ENCODE results near the gene BMP8A.
"Not testable (repeated sequence)": the region's sequence is repeated elsewhere in the genome, so short reads cannot be mapped to it uniquely, and the experiment has no call there.

BMP8A gene, protein sequence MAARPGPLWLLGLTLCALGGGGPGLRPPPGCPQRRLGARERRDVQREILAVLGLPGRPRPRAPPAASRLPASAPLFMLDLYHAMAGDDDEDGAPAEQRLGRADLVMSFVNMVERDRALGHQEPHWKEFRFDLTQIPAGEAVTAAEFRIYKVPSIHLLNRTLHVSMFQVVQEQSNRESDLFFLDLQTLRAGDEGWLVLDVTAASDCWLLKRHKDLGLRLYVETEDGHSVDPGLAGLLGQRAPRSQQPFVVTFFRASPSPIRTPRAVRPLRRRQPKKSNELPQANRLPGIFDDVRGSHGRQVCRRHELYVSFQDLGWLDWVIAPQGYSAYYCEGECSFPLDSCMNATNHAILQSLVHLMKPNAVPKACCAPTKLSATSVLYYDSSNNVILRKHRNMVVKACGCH

GRCh38 chr1:39491146-39491921, at the start of gene BMP8A:
Gene BMP8A, plus strand, starts transcription at chr1:39491636. Its CDS starts 356 bp downstream, at chr1:39491992.
- TF ChIP-seq, protein P1, sequence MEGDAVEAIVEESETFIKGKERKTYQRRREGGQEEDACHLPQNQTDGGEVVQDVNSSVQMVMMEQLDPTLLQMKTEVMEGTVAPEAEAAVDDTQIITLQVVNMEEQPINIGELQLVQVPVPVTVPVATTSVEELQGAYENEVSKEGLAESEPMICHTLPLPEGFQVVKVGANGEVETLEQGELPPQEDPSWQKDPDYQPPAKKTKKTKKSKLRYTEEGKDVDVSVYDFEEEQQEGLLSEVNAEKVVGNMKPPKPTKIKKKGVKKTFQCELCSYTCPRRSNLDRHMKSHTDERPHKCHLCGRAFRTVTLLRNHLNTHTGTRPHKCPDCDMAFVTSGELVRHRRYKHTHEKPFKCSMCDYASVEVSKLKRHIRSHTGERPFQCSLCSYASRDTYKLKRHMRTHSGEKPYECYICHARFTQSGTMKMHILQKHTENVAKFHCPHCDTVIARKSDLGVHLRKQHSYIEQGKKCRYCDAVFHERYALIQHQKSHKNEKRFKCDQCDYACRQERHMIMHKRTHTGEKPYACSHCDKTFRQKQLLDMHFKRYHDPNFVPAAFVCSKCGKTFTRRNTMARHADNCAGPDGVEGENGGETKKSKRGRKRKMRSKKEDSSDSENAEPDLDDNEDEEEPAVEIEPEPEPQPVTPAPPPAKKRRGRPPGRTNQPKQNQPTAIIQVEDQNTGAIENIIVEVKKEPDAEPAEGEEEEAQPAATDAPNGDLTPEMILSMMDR (conservative IDR thresholded peaks at IDR 0.05): no peak
- peak within 1 kb of the TSS; percentile 54; the same call in 1 of the 2 replicates for H3K27ac ChIP-seq

- H3K27ac ChIP-seq: no peak overlapping the region
- TF ChIP-seq, protein P1 (conservative IDR thresholded peaks at IDR 0.05): no peak
Observed at GRCh38 chr1:39441797-39442196, 49.6 kb upstream of the BMP8A start.

- H3K27ac ChIP-seq: no peak overlapping the region
Observed at GRCh38 chr1:39445573-39445972, 45.9 kb upstream of the BMP8A start.

GRCh38 chr1:39446986-39447567, 44.4 kb upstream of the BMP8A start:
- TF ChIP-seq, protein P1 (conservative IDR thresholded peaks at IDR 0.05): no peak

More at GRCh38 chr1:39445573-39445972, 45.9 kb upstream of the BMP8A start:
- TF ChIP-seq, protein P1 (conservative IDR thresholded peaks at IDR 0.05): no peak

GRCh38 chr1:39450041-39450440, 41.4 kb upstream of the BMP8A start:
- not testable (repeated sequence) for H3K27ac ChIP-seq

More at GRCh38 chr1:39446986-39447567, 44.4 kb upstream of the BMP8A start:
- no peak overlapping the region for H3K27ac ChIP-seq

GRCh38 chr1:39450956-39451606, 40.4 kb upstream of the BMP8A start:
- no peak overlapping the region for H3K27ac ChIP-seq
- TF ChIP-seq, protein P1 (conservative IDR thresholded peaks at IDR 0.05): no peak

- no peak overlapping the region for H3K27ac ChIP-seq
- TF ChIP-seq, protein P1 (conservative IDR thresholded peaks at IDR 0.05): no peak
Observed at GRCh38 chr1:39452081-39452480, 39.4 kb upstream of the BMP8A start.
